Cardiac muscle cell (in vitro differentiated cells and primary cell): ENCODE measurements around the gene SUN1. TPM values are rescaled to one million over a fixed set of nuclear protein-coding genes. Genes with fewer than 3 reads are reported as not detected.

Source experiments
- polyA plus RNA-seq: library from polyadenylated mRNA; unstranded; fragments of >200 nt; fragmentation: Nextera tagmentation; extraction: Ambion mirVana; gene quantifications from 2 replicates; pipeline ENCODE4 v1.2.1, GENCODE V29; 2016
- total RNA-seq: library from RNA; depleted of rRNA; stranded (reverse); fragments of >200 nt; gene quantifications from 2 replicates; pipeline ENCODE4 v1.2.3, GENCODE V29; 2016

Gene SUN1
- total and polyA plus RNA-seq, 2 experiments from 2014 or later, result 172 to 188 TPM

Other genes starting within 250 kb of the SUN1 start
- gene DNAAF5, start 105.8 kb upstream of the SUN1 start, total RNA-seq, result 76.7 and 93.8 TPM in 2 replicates
- 32.7 and 51.9 TPM in 2 replicates for gene DNAAF5, start 105.8 kb upstream of the SUN1 start, polyA plus RNA-seq
- gene PRKAR1B, start 105.2 kb upstream of the SUN1 start, total RNA-seq, result 35.4 and 40.2 TPM in 2 replicates
- gene PRKAR1B, start 105.2 kb upstream of the SUN1 start, polyA plus RNA-seq, result 32.8 and 48.6 TPM in 2 replicates
- 45.3 and 55.0 TPM in 2 replicates for gene GET4, start 44.1 kb downstream of the SUN1 start, total RNA-seq
- gene GET4, start 44.1 kb downstream of the SUN1 start, polyA plus RNA-seq, result 75.4 and 82.6 TPM in 2 replicates
- 12.0 and 12.8 TPM in 2 replicates for gene ADAP1, start 122.2 kb downstream of the SUN1 start, total RNA-seq
- 9.6 and 14.4 TPM in 2 replicates for gene ADAP1, start 122.2 kb downstream of the SUN1 start, polyA plus RNA-seq
- gene COX19, start 143.1 kb downstream of the SUN1 start, total RNA-seq, result 11.7 and 18.1 TPM in 2 replicates
- 18.3 and 23.6 TPM in 2 replicates for gene COX19, start 143.1 kb downstream of the SUN1 start, polyA plus RNA-seq
- gene CYP2W1, start 150.7 kb downstream of the SUN1 start, total RNA-seq, result 3.4 TPM in 1 of 2 replicates, not detected in the other
- gene CYP2W1, start 150.7 kb downstream of the SUN1 start, polyA plus RNA-seq, result 0.10 TPM in 1 of 2 replicates, not detected in the other
- 11.2 and 16.3 TPM in 2 replicates for gene GPR146, start 212.1 kb downstream of the SUN1 start, total RNA-seq
- 4.4 and 7.5 TPM in 2 replicates for gene GPR146, start 212.1 kb downstream of the SUN1 start, polyA plus RNA-seq